Measurements from ENCODE around the gene PARD3.

DNA sequence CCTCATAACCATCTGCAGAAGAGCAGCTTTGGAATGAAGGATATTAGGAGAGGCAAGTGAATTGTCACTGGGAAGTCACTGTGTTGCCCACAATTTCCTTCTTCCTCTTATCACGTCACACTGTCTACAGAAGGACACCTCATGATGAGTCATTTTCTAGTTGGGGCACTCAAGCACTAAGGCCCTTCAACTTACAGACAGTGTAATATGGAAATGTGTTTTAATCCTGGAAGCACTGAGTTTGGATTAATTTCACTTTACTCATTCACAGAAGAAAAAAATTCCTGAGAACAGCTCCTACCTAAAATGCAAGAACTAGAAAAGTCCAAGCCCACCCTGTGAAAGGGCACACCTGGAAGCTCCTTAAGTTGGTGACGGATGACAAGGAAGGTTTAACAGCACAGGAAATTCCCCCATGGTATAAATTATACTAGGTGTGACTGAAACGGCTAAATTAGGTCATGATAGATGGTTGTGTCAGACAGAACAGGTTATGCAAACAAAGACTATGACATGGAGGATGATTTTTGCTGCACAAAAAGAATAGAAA, 56.6 kb downstream of the PARD3 start:
- TF ChIP-seq, protein P1, sequence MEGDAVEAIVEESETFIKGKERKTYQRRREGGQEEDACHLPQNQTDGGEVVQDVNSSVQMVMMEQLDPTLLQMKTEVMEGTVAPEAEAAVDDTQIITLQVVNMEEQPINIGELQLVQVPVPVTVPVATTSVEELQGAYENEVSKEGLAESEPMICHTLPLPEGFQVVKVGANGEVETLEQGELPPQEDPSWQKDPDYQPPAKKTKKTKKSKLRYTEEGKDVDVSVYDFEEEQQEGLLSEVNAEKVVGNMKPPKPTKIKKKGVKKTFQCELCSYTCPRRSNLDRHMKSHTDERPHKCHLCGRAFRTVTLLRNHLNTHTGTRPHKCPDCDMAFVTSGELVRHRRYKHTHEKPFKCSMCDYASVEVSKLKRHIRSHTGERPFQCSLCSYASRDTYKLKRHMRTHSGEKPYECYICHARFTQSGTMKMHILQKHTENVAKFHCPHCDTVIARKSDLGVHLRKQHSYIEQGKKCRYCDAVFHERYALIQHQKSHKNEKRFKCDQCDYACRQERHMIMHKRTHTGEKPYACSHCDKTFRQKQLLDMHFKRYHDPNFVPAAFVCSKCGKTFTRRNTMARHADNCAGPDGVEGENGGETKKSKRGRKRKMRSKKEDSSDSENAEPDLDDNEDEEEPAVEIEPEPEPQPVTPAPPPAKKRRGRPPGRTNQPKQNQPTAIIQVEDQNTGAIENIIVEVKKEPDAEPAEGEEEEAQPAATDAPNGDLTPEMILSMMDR (conservative IDR thresholded peaks at IDR 0.05; ENCODE audit: low read length): no peak
- no peak for TF ChIP-seq EZH2phosphoT487 (IDR thresholded peaks at IDR 0.05; ENCODE audit: borderline replicate concordance)

Measured in Loucy (cell line).